HG03432 (cell line): ENCODE data around the gene BMP8B.

Experiments
- ATAC-seq: cut with Tn5 transposase; IDR thresholded peaks from one replicate; pipeline ENCODE4 v1.9.1; 2021; ENCODE audit warnings: mild to moderate bottlenecking, moderate library complexity; ENCODE audit not compliant: unreplicated experiment

The BMP8B gene

DNA sequence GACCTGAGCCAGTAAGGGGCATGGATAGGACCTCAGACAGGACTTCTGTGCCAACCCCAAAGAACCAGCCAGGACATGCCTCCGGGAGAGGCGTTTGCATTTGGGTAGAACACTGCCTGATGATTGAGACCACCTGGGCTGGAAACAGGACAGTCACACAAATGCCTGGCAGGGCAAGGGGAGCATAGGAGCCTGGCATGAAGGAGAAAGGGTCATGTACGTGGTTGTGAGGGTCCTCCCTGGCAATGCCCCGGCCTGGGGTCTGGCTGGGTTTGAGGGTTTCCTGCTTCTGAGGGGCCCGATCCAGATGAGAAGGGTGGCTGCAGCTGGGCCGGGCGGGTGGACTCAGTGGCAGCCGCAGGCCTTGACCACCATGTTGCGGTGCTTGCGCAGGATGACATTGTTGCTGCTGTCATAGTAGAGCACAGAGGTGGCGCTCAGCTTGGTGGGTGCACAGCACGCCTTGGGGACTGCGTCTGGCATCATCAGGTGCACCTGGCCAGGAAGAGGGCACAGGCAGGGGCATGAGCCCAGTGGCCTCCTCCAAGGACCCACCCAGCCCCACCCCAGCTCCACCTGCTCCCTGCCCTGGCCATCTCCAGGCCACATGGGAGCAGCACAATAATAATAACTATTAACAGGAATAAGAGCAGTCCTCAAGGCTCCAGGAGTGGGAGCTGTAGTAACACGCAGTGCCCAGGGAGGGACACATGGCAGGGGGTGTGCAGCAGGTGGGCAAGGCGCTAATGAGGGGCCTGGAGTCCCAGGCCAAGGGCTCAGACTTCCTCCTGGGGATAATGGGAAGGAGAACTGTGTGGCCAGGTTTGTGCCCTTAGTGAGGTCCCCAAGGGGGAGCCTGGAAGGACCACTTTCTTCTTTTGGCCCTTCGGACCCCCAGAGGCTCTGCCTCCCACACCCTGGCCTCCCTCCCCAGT lies 28.3 kb downstream of the BMP8B start:
- ATAC-seq = no peak

DNA sequence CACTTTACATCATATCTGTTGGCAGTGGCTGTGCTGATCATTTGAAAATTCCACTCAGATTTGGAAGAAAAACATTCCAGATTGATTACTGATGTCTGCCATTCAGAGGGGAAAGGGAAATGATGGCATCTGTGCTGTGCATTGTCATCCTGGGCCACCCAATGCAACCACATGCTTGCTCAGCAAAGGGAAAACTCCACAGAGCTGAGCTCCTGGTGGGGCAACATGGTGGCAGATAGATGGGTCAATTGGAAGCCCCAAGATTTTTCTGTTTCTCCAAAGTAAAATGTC lies 29.3 kb downstream of the BMP8B start:
- ATAC-seq = no peak

DNA sequence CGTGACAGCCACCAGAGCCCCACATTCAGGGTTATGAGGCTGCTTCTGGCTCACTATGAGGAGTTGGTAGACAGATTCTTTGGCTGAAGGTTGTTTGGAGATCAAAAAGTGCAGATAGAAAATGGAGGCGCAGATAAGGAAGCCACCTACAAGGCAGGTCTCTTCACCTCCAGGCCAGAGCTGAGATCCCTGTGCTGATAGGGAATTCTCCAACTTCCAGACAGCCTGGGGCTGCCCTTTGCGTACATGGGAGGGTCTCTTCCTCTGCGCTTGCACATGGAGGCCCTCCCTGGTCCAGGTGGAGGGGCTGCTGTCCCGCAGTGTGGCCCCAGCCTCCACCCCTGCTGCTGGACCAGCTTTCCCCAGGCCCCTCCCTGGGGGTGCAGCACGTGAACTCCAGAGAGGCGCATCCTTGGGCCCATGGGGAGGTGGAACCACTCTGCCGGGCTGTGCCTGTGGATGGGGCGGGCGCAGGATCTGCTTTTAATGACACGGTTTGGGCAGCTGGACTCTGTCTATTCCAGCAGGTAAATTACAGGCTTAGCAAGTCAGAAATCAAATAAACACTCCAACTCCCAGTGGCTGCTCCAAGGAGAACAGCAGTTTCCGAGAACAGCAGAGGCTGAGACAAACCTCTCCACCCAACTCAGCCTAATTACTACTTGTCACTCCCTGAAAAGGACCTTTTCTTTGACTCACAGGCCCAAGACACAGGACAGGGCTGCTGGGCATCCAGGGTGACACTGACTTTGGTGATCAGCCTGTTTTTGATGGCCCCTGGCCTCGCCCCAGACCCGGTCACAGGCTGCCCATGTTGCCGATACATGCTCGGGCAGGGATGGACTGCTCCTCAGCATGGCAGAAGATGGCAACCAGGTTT lies 29.9 kb downstream of the BMP8B start:
- ATAC-seq = no peak

GRCh38 chr1:39757501-39757900 lies 31.2 kb downstream of the BMP8B start:
- ATAC-seq = no peak

DNA sequence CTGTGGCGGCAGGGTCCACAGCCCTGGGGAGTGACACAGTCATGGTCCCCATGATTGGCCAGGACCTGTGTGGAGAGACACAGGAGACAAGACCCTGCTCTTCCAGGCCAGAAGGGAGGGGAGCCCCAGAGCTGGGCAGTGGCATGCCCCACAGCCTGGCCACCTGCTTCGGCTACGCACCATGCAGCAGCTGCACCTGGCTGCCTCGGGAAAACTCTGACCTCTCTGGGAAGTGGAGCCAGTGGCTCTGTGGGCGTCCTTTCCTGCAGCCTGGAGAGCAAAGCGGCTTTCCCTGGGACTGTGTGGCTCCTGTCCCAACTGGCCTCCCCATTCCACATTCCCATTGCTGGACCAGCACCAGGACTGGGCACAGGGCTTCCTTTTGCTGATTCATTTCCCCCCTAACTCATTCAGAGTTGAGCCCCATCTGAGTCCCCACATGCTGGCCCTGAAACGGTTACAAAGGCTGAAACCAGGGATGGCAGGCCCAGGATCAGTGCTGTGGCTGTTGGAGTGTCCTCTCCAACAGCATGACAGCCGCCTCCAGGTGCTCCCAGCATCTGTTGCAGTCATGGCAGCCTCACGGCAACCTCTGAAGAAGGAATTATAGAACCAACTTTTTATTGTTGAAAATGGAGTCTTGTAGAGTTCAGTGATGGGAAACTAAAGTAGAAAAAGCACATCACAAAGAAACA lies 32.6 kb downstream of the BMP8B start:
- ATAC-seq = no peak

- no peak for ATAC-seq
Observed at GRCh38 chr1:39754906-39755504, 33.7 kb downstream of the BMP8B start.

DNA sequence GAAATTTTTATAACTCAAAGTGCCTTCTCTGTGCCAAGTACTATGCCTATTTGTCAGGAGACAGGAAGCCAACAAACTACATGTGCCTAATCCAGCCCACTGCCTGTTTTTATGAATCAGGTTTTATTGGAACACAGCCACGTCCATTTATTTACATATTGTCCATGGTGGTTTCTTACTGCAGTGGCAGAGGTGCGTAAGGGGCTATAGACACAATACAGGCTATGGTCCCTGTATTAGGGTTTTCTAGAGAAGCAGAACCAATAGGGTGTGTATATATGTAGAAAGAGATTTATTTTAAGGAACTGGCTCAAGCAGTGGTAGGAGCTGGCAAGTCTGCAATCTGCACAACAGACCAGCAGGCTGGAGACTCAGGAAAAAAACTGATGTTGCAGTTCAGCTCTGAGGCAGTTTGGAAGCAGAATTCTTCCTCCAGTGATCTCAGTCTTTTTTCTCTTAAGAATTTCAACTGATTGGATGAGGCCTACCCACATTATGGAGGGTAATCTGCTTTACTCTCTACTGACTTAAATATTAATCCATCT lies 34.6 kb downstream of the BMP8B start:
- ATAC-seq = no peak

- ATAC-seq = no peak
Observed at GRCh38 chr1:39753132-39754025, 35.3 kb downstream of the BMP8B start.

- ATAC-seq = no peak
Observed at GRCh38 chr1:39752703-39753102, 36.0 kb downstream of the BMP8B start.

DNA sequence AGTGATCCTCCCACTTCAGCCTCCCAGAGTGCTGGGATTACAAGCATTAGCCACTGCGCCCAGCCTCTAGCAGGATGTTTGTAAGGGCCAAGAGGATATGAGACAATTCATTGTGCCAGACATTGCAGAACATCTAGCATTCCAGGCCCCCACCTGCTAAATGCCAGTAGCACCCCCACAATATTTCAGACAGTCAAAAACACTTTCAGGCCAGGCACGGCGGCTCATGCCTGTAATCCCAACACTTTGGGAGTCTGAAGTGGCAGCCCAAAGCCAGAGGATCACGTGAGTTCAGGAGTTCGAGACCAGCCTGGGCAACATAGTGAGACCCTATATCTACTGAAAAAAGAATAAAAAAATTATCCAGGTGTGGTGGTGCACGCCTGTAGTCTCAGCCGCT lies 37.1 kb downstream of the BMP8B start:
- no peak for ATAC-seq

- no peak for ATAC-seq
Observed at GRCh38 chr1:39745016-39745670, 43.5 kb downstream of the BMP8B start.

GRCh38 chr1:39738622-39739366 lies 49.9 kb downstream of the BMP8B start, which contains the start of gene PPIE:
PPIE (plus strand) TSS chr1:39738882; CDS start chr1:39738901, 19 bp downstream.
- ATAC-seq = peak; percentile 88

- no peak for ATAC-seq
Observed at GRCh38 chr1:39737546-39738169, 51.0 kb downstream of the BMP8B start.

DNA sequence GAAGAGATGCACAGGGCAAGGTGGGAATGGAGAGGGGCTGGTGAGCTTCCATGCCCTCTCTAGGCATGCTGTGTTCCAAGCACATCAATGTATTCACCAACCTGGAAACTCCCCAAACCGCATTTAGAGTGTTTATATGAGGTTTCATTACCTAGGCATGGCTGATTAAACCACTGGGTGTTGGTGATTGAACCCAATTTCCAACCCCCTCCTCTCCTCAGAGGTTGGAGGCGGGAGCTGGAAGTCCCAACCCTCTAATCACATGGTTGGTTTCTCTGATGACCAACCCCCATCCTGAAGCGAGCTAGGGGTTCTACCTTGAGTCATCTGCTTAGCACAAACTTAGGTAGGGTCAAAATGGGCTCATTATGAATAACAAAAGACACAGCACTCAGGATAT lies 52.9 kb downstream of the BMP8B start:
- ATAC-seq = no peak

DNA sequence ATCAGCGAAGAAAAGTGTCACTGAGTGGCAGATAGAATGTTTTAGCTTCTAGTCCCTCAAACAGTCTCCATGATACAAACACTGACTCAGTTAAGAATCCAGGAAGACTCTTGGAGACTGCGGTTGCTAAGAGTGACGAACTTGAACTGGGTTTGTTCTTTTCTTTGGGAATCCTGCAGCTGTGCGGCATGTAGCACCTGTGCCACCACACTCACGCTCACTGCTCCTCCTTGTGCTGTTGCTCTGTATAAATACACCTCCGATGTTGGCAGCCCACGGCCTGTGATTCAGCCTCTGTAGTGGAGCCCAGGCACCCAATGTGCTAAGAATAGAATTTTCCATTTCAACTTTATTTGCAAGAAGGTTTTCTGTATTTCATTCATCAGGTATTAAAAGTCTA lies 55.5 kb downstream of the BMP8B start:
- ATAC-seq = no peak

- no peak for ATAC-seq
Observed at GRCh38 chr1:39732730-39733129, 55.9 kb downstream of the BMP8B start.

GRCh38 chr1:39729842-39730241 lies 58.8 kb downstream of the BMP8B start:
- no peak for ATAC-seq

DNA sequence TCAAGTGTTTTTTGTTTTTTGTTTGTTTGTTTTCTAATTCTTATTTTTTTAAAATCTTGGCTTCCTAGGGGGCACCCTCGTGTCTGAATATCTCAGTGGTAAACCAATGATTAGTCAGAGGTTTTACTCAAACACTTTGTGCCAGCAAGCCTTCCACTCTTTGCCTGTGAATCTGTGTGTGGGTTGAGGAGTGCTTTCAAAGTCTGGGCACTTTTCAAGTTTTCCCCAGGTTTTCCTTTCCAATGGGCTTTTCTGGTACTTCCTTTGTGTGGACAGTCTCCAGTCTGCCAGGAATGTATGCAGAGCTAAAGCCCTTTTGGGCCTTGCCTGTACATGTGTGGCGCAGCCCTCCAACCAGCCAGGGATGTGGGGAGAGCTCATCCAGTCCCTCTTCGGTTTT lies 59.6 kb downstream of the BMP8B start:
- no peak for ATAC-seq
